ENCODE results near the gene PDZRN3.

The PDZRN3 gene

GRCh38 chr3:73624821-73625665 is at the start of gene PDZRN3:
Gene PDZRN3 (minus strand): TSS chr3:73624941.
- FAIRE-seq, result no peak

GRCh38 chr3:73674280-73674679 is 49.5 kb upstream of the PDZRN3 start:
- no peak for FAIRE-seq

GRCh38 chr3:73669260-73669659 is 44.5 kb upstream of the PDZRN3 start:
- FAIRE-seq, result no peak

GRCh38 chr3:73668391-73668790 is 43.6 kb upstream of the PDZRN3 start:
- no peak for FAIRE-seq

- no peak for FAIRE-seq
Observed at GRCh38 chr3:73667889-73668288, 43.1 kb upstream of the PDZRN3 start.

GRCh38 chr3:73665286-73665685 is 40.5 kb upstream of the PDZRN3 start:
- FAIRE-seq, result no peak

GRCh38 chr3:73664389-73664788 is 39.6 kb upstream of the PDZRN3 start:
- FAIRE-seq, result no peak

- no peak for FAIRE-seq
Observed at GRCh38 chr3:73663495-73663894, 38.8 kb upstream of the PDZRN3 start.

GRCh38 chr3:73661265-73661664 is 36.5 kb upstream of the PDZRN3 start:
- FAIRE-seq, result no peak

- FAIRE-seq, result no peak
Observed at GRCh38 chr3:73658227-73658626, 33.5 kb upstream of the PDZRN3 start.

GRCh38 chr3:73657186-73657585 is 32.4 kb upstream of the PDZRN3 start:
- no peak for FAIRE-seq

- FAIRE-seq, result no peak
Observed at GRCh38 chr3:73656241-73656890, 31.6 kb upstream of the PDZRN3 start.

GRCh38 chr3:73655197-73655596 is 30.5 kb upstream of the PDZRN3 start:
- FAIRE-seq, result no peak

- no peak for FAIRE-seq
Observed at GRCh38 chr3:73653877-73654276, 29.1 kb upstream of the PDZRN3 start.

- FAIRE-seq, result no peak
Observed at GRCh38 chr3:73653351-73653750, 28.6 kb upstream of the PDZRN3 start.

- no peak for FAIRE-seq
Observed at GRCh38 chr3:73652896-73653295, 28.2 kb upstream of the PDZRN3 start.

GRCh38 chr3:73637042-73637441 is 12.3 kb upstream of the PDZRN3 start:
- FAIRE-seq, result no peak

- FAIRE-seq, result no peak
Observed at GRCh38 chr3:73635254-73635653, 10.5 kb upstream of the PDZRN3 start.

GRCh38 chr3:73633916-73634344 is 9.2 kb upstream of the PDZRN3 start:
- no peak for FAIRE-seq

- FAIRE-seq, result no peak
Observed at GRCh38 chr3:73633453-73633852, 8.7 kb upstream of the PDZRN3 start.

GRCh38 chr3:73626106-73626505 is 1.4 kb upstream of the PDZRN3 start:
- no peak for FAIRE-seq

- FAIRE-seq, result no peak
Observed at GRCh38 chr3:73624017-73624820, 522 bp downstream of the PDZRN3 start.

GRCh38 chr3:73623346-73623745 is 1.4 kb downstream of the PDZRN3 start:
- FAIRE-seq, result no peak
